ENCODE results near the gene KCND2.

- no peak for TF ChIP-seq EZH2phosphoT487 (IDR thresholded peaks at IDR 0.05; ENCODE audit: borderline replicate concordance, low read length)
- no peak for TF ChIP-seq CTCF (IDR thresholded peaks at IDR 0.05; ENCODE audit: low read depth, low read length, poor library complexity, severe bottlenecking)
These were observed 437.0 kb downstream of the KCND2 start for GRCh38 chr7:120709972-120710320.

All from DOHH2 (cell line).